ENCODE results near the gene REXO1.

REXO1 gene

GRCh38 chr19:1854039-1854541 is 5.8 kb upstream of the REXO1 start:
- H3K27me3 ChIP-seq (ENCODE audit: control insufficient read depth, insufficient read depth, low read length): no peaks in the 10 kb centered on the region
- WGBS (ENCODE audit: insufficient coverage, insufficient read length): no CpG with 5 or more reads among the region's 16 CpGs
- peaks cover 34% of the 10 kb centered on the region for H3K4me1 ChIP-seq (ENCODE audit: control insufficient read depth, insufficient read depth, low read length)
- H3K4me3 ChIP-seq (ENCODE audit: low read length): no peak overlapping the region
- no peaks in the 10 kb centered on the region for H3K9me3 ChIP-seq (ENCODE audit: control insufficient read depth, insufficient read depth, low read length)
- H3K36me3 ChIP-seq (ENCODE audit: control insufficient read depth, insufficient read depth, low read length): no peaks in the 10 kb centered on the region
- no peak for DNase-seq (ENCODE audit: low read depth, low spot score)
- no peak overlapping the region for H3K27ac ChIP-seq (ENCODE audit: low read length)

- no peaks in the 10 kb centered on the region for H3K36me3 ChIP-seq (ENCODE audit: control insufficient read depth, insufficient read depth, low read length)
- H3K27me3 ChIP-seq (ENCODE audit: control insufficient read depth, insufficient read depth, low read length): no peaks in the 10 kb centered on the region
- no peaks in the 10 kb centered on the region for H3K9me3 ChIP-seq (ENCODE audit: control insufficient read depth, insufficient read depth, low read length)
- H3K4me3 ChIP-seq (ENCODE audit: low read length): no peak overlapping the region
- peaks cover 30% of the 10 kb centered on the region for H3K4me1 ChIP-seq (ENCODE audit: control insufficient read depth, insufficient read depth, low read length)
- no peak for DNase-seq (ENCODE audit: low read depth, low spot score)
- WGBS (ENCODE audit: insufficient coverage, insufficient read length): no CpG with 5 or more reads among the region's 27 CpGs
- H3K27ac ChIP-seq (ENCODE audit: low read length): no peak overlapping the region
Observed at GRCh38 chr19:1853295-1854038, 5.2 kb upstream of the REXO1 start.

GRCh38 chr19:1852581-1853128 is 4.4 kb upstream of the REXO1 start:
- Histone ChIP-seq H3K36me3 (ENCODE audit: control insufficient read depth, insufficient read depth, low read length) (no peaks in the 10 kb centered on the region), H3K27me3 (ENCODE audit: control insufficient read depth, insufficient read depth, low read length) (no peaks in the 10 kb centered on the region), H3K4me3 (ENCODE audit: low read length) (no peak overlapping the region), H3K4me1 (ENCODE audit: control insufficient read depth, insufficient read depth, low read length) (peaks cover 22% of the 10 kb centered on the region), H3K27ac (ENCODE audit: low read length) (no peak overlapping the region), H3K9me3 (ENCODE audit: control insufficient read depth, insufficient read depth, low read length) (no peaks in the 10 kb centered on the region)
- no peak for DNase-seq (ENCODE audit: low read depth, low spot score)
- WGBS (ENCODE audit: insufficient coverage, insufficient read length): no CpG with 5 or more reads among the region's 9 CpGs

GRCh38 chr19:1851654-1852580 is 3.6 kb upstream of the REXO1 start:
- WGBS (ENCODE audit: insufficient coverage, insufficient read length): no CpG with 5 or more reads among the region's 66 CpGs
- Histone ChIP-seq H3K27me3 (ENCODE audit: control insufficient read depth, insufficient read depth, low read length) (no peaks in the 10 kb centered on the region), H3K4me3 (ENCODE audit: low read length) (no peak overlapping the region), H3K9me3 (ENCODE audit: control insufficient read depth, insufficient read depth, low read length) (no peaks in the 10 kb centered on the region), H3K4me1 (ENCODE audit: control insufficient read depth, insufficient read depth, low read length) (peaks cover 25% of the 10 kb centered on the region), H3K27ac (ENCODE audit: low read length) (no peak overlapping the region), H3K36me3 (ENCODE audit: control insufficient read depth, insufficient read depth, low read length) (no peaks in the 10 kb centered on the region)
- no peak for DNase-seq (ENCODE audit: low read depth, low spot score)

GRCh38 chr19:1850809-1851653 is 2.7 kb upstream of the REXO1 start:
- Histone ChIP-seq H3K27ac (ENCODE audit: low read length) (no peak overlapping the region), H3K36me3 (ENCODE audit: control insufficient read depth, insufficient read depth, low read length) (no peaks in the 10 kb centered on the region), H3K9me3 (ENCODE audit: control insufficient read depth, insufficient read depth, low read length) (no peaks in the 10 kb centered on the region), H3K27me3 (ENCODE audit: control insufficient read depth, insufficient read depth, low read length) (no peaks in the 10 kb centered on the region), H3K4me3 (ENCODE audit: low read length) (no peak overlapping the region), H3K4me1 (ENCODE audit: control insufficient read depth, insufficient read depth, low read length) (peaks cover 23% of the 10 kb centered on the region)
- DNase-seq (ENCODE audit: low read depth, low spot score): no peak
- no CpG with 5 or more reads among the region's 31 CpGs for WGBS (ENCODE audit: insufficient coverage, insufficient read length)

- Histone ChIP-seq H3K27ac (ENCODE audit: low read length) (no peak overlapping the region), H3K27me3 (ENCODE audit: control insufficient read depth, insufficient read depth, low read length) (no peaks in the 10 kb centered on the region), H3K4me3 (ENCODE audit: low read length) (no peak overlapping the region), H3K36me3 (ENCODE audit: control insufficient read depth, insufficient read depth, low read length) (no peaks in the 10 kb centered on the region), H3K9me3 (ENCODE audit: control insufficient read depth, insufficient read depth, low read length) (no peaks in the 10 kb centered on the region), H3K4me1 (ENCODE audit: control insufficient read depth, insufficient read depth, low read length) (peaks cover 16% of the 10 kb centered on the region)
- no CpG with 5 or more reads among the region's 10 CpGs for WGBS (ENCODE audit: insufficient coverage, insufficient read length)
- DNase-seq (ENCODE audit: low read depth, low spot score): no peak
Observed at GRCh38 chr19:1849886-1850398, 1.7 kb upstream of the REXO1 start.

- Histone ChIP-seq H3K9me3 (ENCODE audit: control insufficient read depth, insufficient read depth, low read length) (no peaks in the 10 kb centered on the region), H3K36me3 (ENCODE audit: control insufficient read depth, insufficient read depth, low read length) (no peaks in the 10 kb centered on the region), H3K4me3 (ENCODE audit: low read length) (no peak overlapping the region), H3K27ac (ENCODE audit: low read length) (no peak overlapping the region), H3K4me1 (ENCODE audit: control insufficient read depth, insufficient read depth, low read length) (peaks cover 10% of the 10 kb centered on the region; the same call in 1 of the 2 replicates), H3K27me3 (ENCODE audit: control insufficient read depth, insufficient read depth, low read length) (no peaks in the 10 kb centered on the region)
- no peak for DNase-seq (ENCODE audit: low read depth, low spot score)
- no CpG with 5 or more reads among the region's 5 CpGs for WGBS (ENCODE audit: insufficient coverage, insufficient read length)
Observed at GRCh38 chr19:1849132-1849474, 820 bp upstream of the REXO1 start.

GRCh38 chr19:1847684-1848398 is 442 bp downstream of the REXO1 start:
- WGBS (ENCODE audit: insufficient coverage, insufficient read length): no CpG with 5 or more reads among the region's 72 CpGs
- no peak for DNase-seq (ENCODE audit: low read depth, low spot score)
- no peaks in the 10 kb centered on the region for H3K9me3 ChIP-seq (ENCODE audit: control insufficient read depth, insufficient read depth, low read length)
- H3K27ac ChIP-seq (ENCODE audit: low read length): no peak overlapping the region
- peak overlapping the region; percentile 86 for H3K4me3 ChIP-seq (ENCODE audit: low read length)
- H3K36me3 ChIP-seq (ENCODE audit: control insufficient read depth, insufficient read depth, low read length): no peaks in the 10 kb centered on the region
- no peaks in the 10 kb centered on the region for H3K27me3 ChIP-seq (ENCODE audit: control insufficient read depth, insufficient read depth, low read length)
- peaks cover 9% of the 10 kb centered on the region; the same call in 1 of the 2 replicates for H3K4me1 ChIP-seq (ENCODE audit: control insufficient read depth, insufficient read depth, low read length)

- Histone ChIP-seq H3K27ac (ENCODE audit: low read length) (no peak overlapping the region), H3K27me3 (ENCODE audit: control insufficient read depth, insufficient read depth, low read length) (no peaks in the 10 kb centered on the region), H3K4me1 (ENCODE audit: control insufficient read depth, insufficient read depth, low read length) (peaks cover 7% of the 10 kb centered on the region; the same call in 1 of the 2 replicates), H3K9me3 (ENCODE audit: control insufficient read depth, insufficient read depth, low read length) (no peaks in the 10 kb centered on the region), H3K4me3 (ENCODE audit: low read length) (peak overlapping the region; percentile 86), H3K36me3 (ENCODE audit: control insufficient read depth, insufficient read depth, low read length) (no peaks in the 10 kb centered on the region)
- DNase-seq (ENCODE audit: low read depth, low spot score): no peak
- no CpG with 5 or more reads among the region's 12 CpGs for WGBS (ENCODE audit: insufficient coverage, insufficient read length)
Observed at GRCh38 chr19:1847348-1847683, 967 bp downstream of the REXO1 start.
